ENCODE data around the gene FAM3A. TPM values are rescaled to one million over a fixed set of nuclear protein-coding genes. Genes with fewer than 3 reads are reported as not detected.

Gene FAM3A
- total and polyA plus RNA-seq, 9 of the 15 experiments (the other 6 are each of a cell fraction or from before 2014, with no cell fraction given): 0.75 to 70.6 (median 27.0) TPM

DNA sequence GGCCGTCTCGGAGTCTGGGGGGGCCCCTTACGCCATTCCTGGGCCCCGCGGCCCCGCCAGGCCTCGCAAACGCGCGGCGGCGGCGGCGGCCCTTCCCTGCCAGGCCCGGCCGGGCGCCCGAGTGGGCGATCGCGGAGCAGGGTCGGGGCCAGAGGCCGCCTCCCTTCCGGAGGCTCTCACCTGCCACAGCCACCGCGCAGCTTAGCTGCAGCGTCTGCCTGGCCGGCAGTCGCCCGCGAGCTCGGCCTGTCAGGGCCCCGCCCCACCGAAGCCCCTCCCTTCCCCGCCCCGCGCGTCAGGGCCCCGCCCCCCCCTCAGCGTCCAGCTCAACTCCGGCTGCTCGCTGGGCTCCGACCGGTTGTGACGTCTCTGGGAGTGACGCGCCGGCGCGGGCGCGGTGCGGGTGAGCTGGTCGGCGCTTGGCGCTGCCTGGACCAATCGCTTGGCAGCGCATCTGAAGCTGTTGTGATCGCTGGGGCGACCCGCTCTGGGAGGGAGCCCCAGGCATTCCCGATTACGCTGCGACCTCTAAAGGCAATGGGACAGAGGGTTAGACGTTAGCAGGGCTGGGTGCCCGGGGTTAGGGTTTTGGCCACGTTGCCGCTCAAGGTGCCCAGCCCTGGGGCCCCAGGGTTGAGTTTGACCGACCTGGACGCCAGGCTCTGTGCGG, 25.5 kb downstream of the FAM3A start, which contains the start of gene SLC10A3 (continued):
- TF ChIP-seq, protein P1, sequence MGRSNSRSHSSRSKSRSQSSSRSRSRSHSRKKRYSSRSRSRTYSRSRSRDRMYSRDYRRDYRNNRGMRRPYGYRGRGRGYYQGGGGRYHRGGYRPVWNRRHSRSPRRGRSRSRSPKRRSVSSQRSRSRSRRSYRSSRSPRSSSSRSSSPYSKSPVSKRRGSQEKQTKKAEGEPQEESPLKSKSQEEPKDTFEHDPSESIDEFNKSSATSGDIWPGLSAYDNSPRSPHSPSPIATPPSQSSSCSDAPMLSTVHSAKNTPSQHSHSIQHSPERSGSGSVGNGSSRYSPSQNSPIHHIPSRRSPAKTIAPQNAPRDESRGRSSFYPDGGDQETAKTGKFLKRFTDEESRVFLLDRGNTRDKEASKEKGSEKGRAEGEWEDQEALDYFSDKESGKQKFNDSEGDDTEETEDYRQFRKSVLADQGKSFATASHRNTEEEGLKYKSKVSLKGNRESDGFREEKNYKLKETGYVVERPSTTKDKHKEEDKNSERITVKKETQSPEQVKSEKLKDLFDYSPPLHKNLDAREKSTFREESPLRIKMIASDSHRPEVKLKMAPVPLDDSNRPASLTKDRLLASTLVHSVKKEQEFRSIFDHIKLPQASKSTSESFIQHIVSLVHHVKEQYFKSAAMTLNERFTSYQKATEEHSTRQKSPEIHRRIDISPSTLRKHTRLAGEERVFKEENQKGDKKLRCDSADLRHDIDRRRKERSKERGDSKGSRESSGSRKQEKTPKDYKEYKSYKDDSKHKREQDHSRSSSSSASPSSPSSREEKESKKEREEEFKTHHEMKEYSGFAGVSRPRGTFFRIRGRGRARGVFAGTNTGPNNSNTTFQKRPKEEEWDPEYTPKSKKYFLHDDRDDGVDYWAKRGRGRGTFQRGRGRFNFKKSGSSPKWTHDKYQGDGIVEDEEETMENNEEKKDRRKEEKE (IDR thresholded peaks at IDR 0.05; ENCODE audit: borderline replicate concordance in 1 of 2, control insufficient read depth in 1 of 2, low read depth in 2 of 2, low read length in 1 of 2): no peak
- TF ChIP-seq REST (IDR thresholded peaks at IDR 0.05; ENCODE audit: borderline replicate concordance) (no peak), REST (CRISPR knock-in tag; IDR thresholded peaks at IDR 0.05; ENCODE audit: low read depth) (no peak), L3MBTL2 (IDR thresholded peaks at IDR 0.05) (0 out of 2 replicates have a peak, but pooled peaks have one; percentile 9), U2AF1 (optimal IDR thresholded peaks at IDR 0.05; ENCODE audit: low read depth, low read length) (no peak), DNMT1 (IDR thresholded peaks at IDR 0.05) (no peak), ZNF408 (CRISPR knock-in tag; IDR thresholded peaks at IDR 0.05; ENCODE audit: low read depth) (no peak), RBFOX2 (IDR thresholded peaks at IDR 0.05; ENCODE audit: low read depth, low read length) (peak; percentile 89)
